ENCODE measurements around the gene CCDC120. TPM values are rescaled to one million over a fixed set of nuclear protein-coding genes. Genes with fewer than 3 reads are reported as not detected.

CCDC120 gene
- total and polyA plus RNA-seq, 9 of the 15 experiments (the other 6 are each of a cell fraction or from before 2014, with no cell fraction given) = 0.13 to 3.6 (median 0.54) TPM

DNA sequence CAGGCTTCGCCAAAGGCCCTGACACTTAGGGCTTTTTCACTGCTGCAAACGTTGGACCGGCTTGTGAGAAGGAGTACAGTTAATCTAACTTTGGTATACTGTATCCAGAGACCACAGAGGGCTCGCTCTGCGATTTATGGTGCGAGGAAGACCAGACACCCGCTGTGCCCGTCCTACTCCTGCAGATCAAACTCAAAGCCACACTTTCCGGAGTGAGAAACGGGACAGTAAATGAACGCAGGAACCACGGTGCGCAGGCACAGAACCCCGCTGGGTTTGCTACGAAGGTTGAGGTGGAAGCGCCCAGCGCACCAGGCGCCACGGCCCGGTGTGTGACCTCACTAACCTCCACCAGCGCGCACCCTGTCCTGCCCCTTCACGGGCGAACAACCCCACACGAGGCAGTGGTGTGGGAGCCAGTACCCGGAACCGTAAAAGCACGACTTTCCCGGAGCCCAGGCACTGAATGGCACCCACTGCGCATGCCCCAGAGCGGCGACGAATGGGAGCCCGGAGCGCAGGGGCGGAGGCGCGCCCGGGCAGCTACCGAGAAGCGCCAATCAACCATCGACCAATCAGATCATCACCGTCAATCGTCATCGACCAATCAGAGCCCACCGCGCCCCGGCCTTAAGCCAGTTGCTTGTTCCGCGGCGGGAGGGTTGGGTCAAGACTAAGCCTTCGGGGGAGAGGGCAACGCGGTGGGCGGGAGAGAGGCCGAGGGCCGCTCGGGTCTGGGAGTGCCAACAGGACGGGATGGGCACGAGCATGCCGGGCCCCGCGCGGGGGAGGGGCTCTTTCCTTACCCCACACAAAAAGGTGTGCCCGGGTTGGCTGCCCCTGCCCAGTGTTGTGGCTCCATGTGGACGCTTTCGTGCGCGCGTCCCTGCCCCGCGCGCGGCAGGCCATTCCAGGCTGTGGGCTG lies 42.2 kb downstream of the CCDC120 start (continued):
- no peak for TF ChIP-seq RBM14 (IDR thresholded peaks at IDR 0.05; ENCODE audit: borderline replicate concordance, insufficient read depth, low read depth, low read length)
- no peak for TF ChIP-seq BRCA1 (IDR thresholded peaks at IDR 0.05)
- no peak for TF ChIP-seq BRCA1 (CRISPR knock-in tag; IDR thresholded peaks at IDR 0.05)
- no peak for TF ChIP-seq ZNF644 (tag; IDR thresholded peaks at IDR 0.05; ENCODE audit: low read depth)
- TF ChIP-seq POU5F1 (IDR thresholded peaks at IDR 0.05; ENCODE audit: borderline replicate concordance, low read depth, low read length, partially characterized antibody) = no peak
- no peak for TF ChIP-seq TBL1XR1 (IDR thresholded peaks at IDR 0.05; ENCODE audit: low read length in 2 of 2)
- no peak for TF ChIP-seq CEBPZ (IDR thresholded peaks at IDR 0.05; ENCODE audit: borderline replicate concordance, low read depth, low read length)
- TF ChIP-seq NR2F6 (CRISPR knock-in tag; IDR thresholded peaks at IDR 0.05) = no peak
- TF ChIP-seq, protein P1, sequence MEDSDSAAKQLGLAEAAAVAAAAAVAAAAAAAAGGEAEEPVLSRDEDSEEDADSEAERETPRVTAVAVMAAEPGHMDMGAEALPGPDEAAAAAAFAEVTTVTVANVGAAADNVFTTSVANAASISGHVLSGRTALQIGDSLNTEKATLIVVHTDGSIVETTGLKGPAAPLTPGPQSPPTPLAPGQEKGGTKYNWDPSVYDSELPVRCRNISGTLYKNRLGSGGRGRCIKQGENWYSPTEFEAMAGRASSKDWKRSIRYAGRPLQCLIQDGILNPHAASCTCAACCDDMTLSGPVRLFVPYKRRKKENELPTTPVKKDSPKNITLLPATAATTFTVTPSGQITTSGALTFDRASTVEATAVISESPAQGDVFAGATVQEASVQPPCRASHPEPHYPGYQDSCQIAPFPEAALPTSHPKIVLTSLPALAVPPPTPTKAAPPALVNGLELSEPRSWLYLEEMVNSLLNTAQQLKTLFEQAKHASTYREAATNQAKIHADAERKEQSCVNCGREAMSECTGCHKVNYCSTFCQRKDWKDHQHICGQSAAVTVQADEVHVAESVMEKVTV (CRISPR knock-in tag; IDR thresholded peaks at IDR 0.05) = no peak
- TF ChIP-seq ATF1 (CRISPR knock-in tag; IDR thresholded peaks at IDR 0.05) = no peak
- TF ChIP-seq ATF1 (tag; IDR thresholded peaks at IDR 0.05) = peak; percentile 74
- no peak for TF ChIP-seq FIP1L1 (IDR thresholded peaks at IDR 0.05; ENCODE audit: low read depth, low read length, poor library complexity, severe bottlenecking)
- no peak for TF ChIP-seq CBX2 (IDR thresholded peaks at IDR 0.05; ENCODE audit: insufficient read depth, low read length, poor library complexity, severe bottlenecking)
- TF ChIP-seq PHF8 (IDR thresholded peaks at IDR 0.05; ENCODE audit: borderline replicate concordance, low read length) = peak; percentile 55; the same call in 1 of the 2 replicates
- TF ChIP-seq ZFP1 (CRISPR knock-in tag; IDR thresholded peaks at IDR 0.05) = no peak
- no peak for TF ChIP-seq STAT5A (IDR thresholded peaks at IDR 0.05; ENCODE audit: borderline replicate concordance, low read length)
- TF ChIP-seq ZHX1 (conservative IDR thresholded peaks at IDR 0.05; ENCODE audit: low read length) = no peak
- peak; percentile 87 for TF ChIP-seq MEIS2 (IDR thresholded peaks at IDR 0.05; ENCODE audit: partially characterized antibody)
